Tibial nerve (tissue), 4 donors: ENCODE results near the gene UTS2B.

Experiments used
- CTCF ChIP-seq, 5 experiments: fragments of 200-600 bp in 3 of 5; fragments of 450-650 bp in 2 of 5; sonication (generic) in 3 of 5; IDR thresholded peaks; one replicate each; pipeline ENCODE4 v1.5.1; 2016 to 2019; ENCODE audit warnings: antibody characterized with exemption in 5 of 5, mild to moderate bottlenecking in 3 of 5, moderate library complexity in 2 of 5
- EP300 ChIP-seq, 2 donors: sonication (generic); formaldehyde crosslinking; IDR thresholded peaks; one replicate each; pipeline ENCODE4 v1.6.1; 2017; ENCODE audit warnings: antibody characterized with exemption in 2 of 2, mild to moderate bottlenecking in 1 of 2
- POLR2A ChIP-seq, 2 donors: fragments of 450-650 bp; IDR thresholded peaks; one replicate each; pipeline ENCODE4 v1.6.1; 2017; ENCODE audit warnings: antibody characterized with exemption in 2 of 2, mild to moderate bottlenecking in 2 of 2, moderate library complexity in 2 of 2

GRCh38 chr3:191261304-191261638 lies 69.1 kb downstream of the UTS2B start:
- TF ChIP-seq CTCF (IDR thresholded peaks at IDR 0.05), result no peak
- no peak for TF ChIP-seq EP300 (IDR thresholded peaks at IDR 0.05)
- no peak for TF ChIP-seq POLR2A (IDR thresholded peaks at IDR 0.05)
